HG02642 (cell line): ENCODE data around the gene FBXO4.
"Not testable (repeated sequence)": the region's sequence is repeated elsewhere in the genome, so short reads cannot be mapped to it uniquely, and the experiment has no call there.

Experiments used
- ATAC-seq: cut with Tn5 transposase; IDR thresholded peaks from one replicate; pipeline ENCODE4 v1.9.1; 2021; ENCODE audit warnings: mild to moderate bottlenecking; ENCODE audit not compliant: unreplicated experiment, poor library complexity

FBXO4 gene

DNA sequence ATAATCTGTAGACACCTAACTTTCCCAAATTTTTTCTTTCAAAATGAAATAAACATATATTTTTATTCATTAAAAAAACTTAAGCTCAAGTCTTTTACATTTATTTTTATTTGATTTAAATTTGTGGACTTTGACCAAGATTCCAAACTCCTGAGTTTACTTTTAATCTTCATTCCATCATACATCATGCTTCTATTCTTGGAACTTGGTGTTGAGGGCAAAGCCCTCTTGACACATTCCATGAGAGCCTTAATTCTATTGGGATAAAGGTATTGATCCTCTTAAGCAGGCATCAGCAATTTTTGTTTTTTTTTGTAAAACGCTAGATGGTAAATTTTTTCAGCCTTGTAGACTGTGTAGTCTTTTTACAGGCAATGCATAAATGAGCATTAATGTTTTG is 53.6 kb downstream of the FBXO4 start:
- ATAC-seq: no peak

- no peak for ATAC-seq
These were observed 55.3 kb downstream of the FBXO4 start for GRCh38 chr5:41980396-41980795.

DNA sequence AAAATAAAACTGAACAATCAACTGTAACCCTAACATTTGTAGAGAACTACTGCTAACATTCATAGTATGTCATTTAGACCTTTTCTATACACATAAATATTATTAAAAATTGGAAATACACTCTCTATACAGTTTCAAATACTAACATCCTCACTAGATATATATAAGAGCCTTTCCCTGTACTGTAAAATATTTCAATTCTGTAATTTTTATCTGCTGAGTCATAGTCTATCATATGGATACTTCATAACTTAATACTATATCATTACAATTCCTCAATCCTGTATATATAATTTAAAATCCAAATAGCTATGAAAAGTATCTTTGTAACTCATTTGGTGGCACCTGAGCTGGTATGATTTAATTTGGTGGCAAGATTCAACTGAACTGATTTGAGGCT is 55.8 kb downstream of the FBXO4 start:
- ATAC-seq: no peak

- not testable (repeated sequence) for ATAC-seq
These were observed 57.8 kb downstream of the FBXO4 start for GRCh38 chr5:41982858-41983257.

- no peak for ATAC-seq
These were observed 58.2 kb downstream of the FBXO4 start for GRCh38 chr5:41983284-41983683.

DNA sequence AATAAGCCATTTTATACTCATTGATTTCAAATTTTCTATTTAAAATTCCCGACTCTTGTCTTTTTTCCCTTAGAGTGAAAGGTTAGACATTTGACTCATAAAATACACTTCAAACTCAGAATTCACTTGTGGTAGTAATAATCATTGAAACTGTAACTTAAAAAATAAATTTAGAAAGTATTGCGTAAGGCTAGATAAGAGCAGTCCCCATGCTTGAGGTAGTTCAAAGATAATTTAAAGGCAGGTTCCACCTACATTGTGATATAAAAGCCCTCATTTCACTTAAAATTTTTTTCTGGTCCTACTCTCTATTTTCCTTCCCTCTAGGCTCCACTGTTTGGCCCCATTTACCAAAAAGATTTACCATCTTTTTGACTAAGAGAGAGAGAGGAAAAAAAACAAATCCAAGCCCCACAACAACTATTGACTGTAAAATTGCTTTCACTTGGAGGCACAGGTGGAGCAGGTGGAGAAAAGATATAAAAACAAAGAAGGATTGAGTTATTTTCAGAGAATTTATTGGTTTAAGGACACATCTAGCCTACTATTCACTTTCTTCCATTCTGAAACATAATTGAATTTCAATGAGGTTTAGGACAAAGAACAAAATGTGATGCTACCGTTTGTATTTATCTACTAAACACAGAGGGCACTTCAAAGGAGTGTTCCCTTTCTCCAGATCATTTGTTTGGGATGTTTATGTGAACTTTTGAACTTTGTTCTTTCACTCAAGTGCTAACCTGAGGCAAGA is 61.0 kb downstream of the FBXO4 start:
- no peak for ATAC-seq
